Astrocyte (in vitro differentiated cells and primary cell): ENCODE results near the gene NACA2. TPM values are rescaled to one million over a fixed set of nuclear protein-coding genes. Genes with fewer than 3 reads are reported as not detected.

ENCODE experiments used
- DNase-seq: peaks from one replicate; pipeline ENCODE4 v3.0.0-alpha.2; 2010; ENCODE audit warnings: low read depth
- FAIRE-seq: peaks from 2 replicates; lab custom pipeline; 2011; peaks lifted over from hg19 to GRCh38; lab: Jason Lieb, UNC
- H2AFZ ChIP-seq: 2 replicates; pipeline ENCODE4 v1.6.0; 2012; ENCODE audit warnings: low read depth, low read length, inconsistent platforms
- H3K27ac ChIP-seq: 2 replicates; pipeline ENCODE4 v1.5.1; 2011; ENCODE audit warnings: low read depth, low read length, inconsistent platforms
- H3K27me3 ChIP-seq: 2 replicates; pipeline ENCODE4 v1.6.0; 2011; ENCODE audit warnings: low read length, inconsistent platforms; ENCODE audit not compliant: insufficient read depth
- H3K36me3 ChIP-seq: 2 replicates; pipeline ENCODE4 v1.5.1; 2011; ENCODE audit warnings: low read length, inconsistent platforms; ENCODE audit not compliant: insufficient read depth
- H3K4me1 ChIP-seq: 2 replicates; pipeline ENCODE4 v1.5.1; 2011; ENCODE audit warnings: low read length, inconsistent platforms; ENCODE audit not compliant: insufficient read depth
- H3K4me2 ChIP-seq: 2 replicates; pipeline ENCODE4 v1.6.0; 2012; ENCODE audit warnings: low read length, inconsistent platforms
- H3K4me3 ChIP-seq: 2 replicates; pipeline ENCODE4 v1.5.1; 2011; ENCODE audit warnings: low read depth, mild to moderate bottlenecking, low read length, inconsistent platforms; ENCODE audit not compliant: insufficient read depth
- H3K79me2 ChIP-seq: 2 replicates; pipeline ENCODE4 v1.6.0; 2012; ENCODE audit warnings: mild to moderate bottlenecking, low read length, inconsistent platforms; ENCODE audit not compliant: insufficient read depth
- H3K9ac ChIP-seq: 2 replicates; pipeline ENCODE4 v1.6.0; 2012; ENCODE audit warnings: mild to moderate bottlenecking, low read length, inconsistent platforms
- H3K9me3 ChIP-seq: 2 replicates; pipeline ENCODE4 v1.5.1; 2012; ENCODE audit warnings: low read depth, mild to moderate bottlenecking, low read length, inconsistent platforms; ENCODE audit not compliant: insufficient read depth
- H4K20me1 ChIP-seq: 2 replicates; pipeline ENCODE4 v1.6.0; 2012; ENCODE audit warnings: low read length, inconsistent platforms; ENCODE audit not compliant: insufficient read depth
- H3K27ac Mint-ChIP-seq: one replicate; pipeline ENCODE4 v1.8.0; 2021; ENCODE audit warnings: mild to moderate bottlenecking, mixed read lengths; ENCODE audit not compliant: unreplicated experiment
- H3K27me3 Mint-ChIP-seq: one replicate; pipeline ENCODE4 v1.8.0; 2021; ENCODE audit warnings: low read depth, mixed read lengths; ENCODE audit not compliant: unreplicated experiment
- H3K36me3 Mint-ChIP-seq: one replicate; pipeline ENCODE4 v1.8.0; 2021; ENCODE audit warnings: low read depth, mixed read lengths; ENCODE audit not compliant: unreplicated experiment
- H3K4me1 Mint-ChIP-seq: one replicate; pipeline ENCODE4 v1.8.0; 2021; ENCODE audit warnings: low read depth, mixed read lengths; ENCODE audit not compliant: unreplicated experiment
- H3K4me3 Mint-ChIP-seq: one replicate; pipeline ENCODE4 v1.8.0; 2021; ENCODE audit warnings: mild to moderate bottlenecking, moderate library complexity, mixed read lengths; ENCODE audit not compliant: unreplicated experiment
- H3K9me3 Mint-ChIP-seq: one replicate; pipeline ENCODE4 v1.8.0; 2021; ENCODE audit warnings: mild to moderate bottlenecking, mixed read lengths; ENCODE audit not compliant: unreplicated experiment
- CTCF ChIP-seq: IDR thresholded peaks from 2 replicates; pipeline ENCODE4 v1.5.1; 2011; ENCODE audit warnings: low read depth, mild to moderate bottlenecking, inconsistent platforms, low read length, moderate library complexity; ENCODE audit not compliant: insufficient read depth
- EZH2 ChIP-seq: IDR thresholded peaks from 2 replicates; pipeline ENCODE4 v1.6.1; 2012; ENCODE audit warnings: mild to moderate bottlenecking, low read length, inconsistent platforms; ENCODE audit not compliant: insufficient read depth
- total RNA-seq: library from RNA; stranded (reverse); gene quantifications from 2 replicates; pipeline ENCODE4 v1.2.1, GENCODE V29; 2021

The NACA2 gene
- total RNA-seq, 1 donor from 2014 or later, result not detected

- TF ChIP-seq EZH2 (no peak), CTCF (no peak)
Measured at GRCh38 chr17:61616783-61617182, 25.8 kb upstream of the NACA2 start.

GRCh38 chr17:61614219-61614618 lies 23.2 kb upstream of the NACA2 start:
- no peak overlapping the region for H3K4me3 ChIP-seq
- H3K27ac Mint-ChIP-seq, result no peak overlapping the region
- no peaks in the 10 kb centered on the region for H3K36me3 ChIP-seq
- no peak overlapping the region for H3K4me3 Mint-ChIP-seq
- H3K4me1 Mint-ChIP-seq, result peaks cover 7% of the 10 kb centered on the region
- no peaks in the 10 kb centered on the region for H3K27me3 ChIP-seq
- no peaks in the 10 kb centered on the region for H3K79me2 ChIP-seq
- no peak for FAIRE-seq
- no peaks in the 10 kb centered on the region for H4K20me1 ChIP-seq
- no peaks in the 10 kb centered on the region for H3K27me3 Mint-ChIP-seq
- H3K9me3 ChIP-seq, result no peaks in the 10 kb centered on the region
- H3K4me2 ChIP-seq, result no peak overlapping the region
- TF ChIP-seq CTCF, result no peak
- no peak for TF ChIP-seq EZH2
- no peaks in the 10 kb centered on the region for H3K9me3 Mint-ChIP-seq
- H3K27ac ChIP-seq, result no peak overlapping the region
- no peak overlapping the region for H3K9ac ChIP-seq
- H2AFZ ChIP-seq, result no peak overlapping the region
- H3K4me1 ChIP-seq, result no peaks in the 10 kb centered on the region
- no peaks in the 10 kb centered on the region for H3K36me3 Mint-ChIP-seq
- DNase-seq, result no peak

More at GRCh38 chr17:61616783-61617182, 25.8 kb upstream of the NACA2 start:
- Mint-ChIP-seq H3K36me3 (no peaks in the 10 kb centered on the region), H3K4me3 (no peak overlapping the region), H3K9me3 (peaks cover 4% of the 10 kb centered on the region), H3K27me3 (no peaks in the 10 kb centered on the region), H3K27ac (no peak overlapping the region), H3K4me1 (peaks cover 7% of the 10 kb centered on the region)
- DNase-seq (no peak), FAIRE-seq (no peak)
- H4K20me1 ChIP-seq, result no peaks in the 10 kb centered on the region
- H3K4me3 ChIP-seq, result no peak overlapping the region
- H3K27me3 ChIP-seq, result no peaks in the 10 kb centered on the region
- H3K36me3 ChIP-seq, result no peaks in the 10 kb centered on the region
- no peak overlapping the region for H3K4me2 ChIP-seq
- H2AFZ ChIP-seq, result no peak overlapping the region
- H3K27ac ChIP-seq, result no peak overlapping the region
- no peaks in the 10 kb centered on the region for H3K9me3 ChIP-seq
- no peaks in the 10 kb centered on the region for H3K4me1 ChIP-seq
- no peak overlapping the region for H3K9ac ChIP-seq
- H3K79me2 ChIP-seq, result no peaks in the 10 kb centered on the region

- Mint-ChIP-seq H3K4me1 (peaks cover 7% of the 10 kb centered on the region), H3K27ac (no peak overlapping the region), H3K4me3 (no peak overlapping the region), H3K27me3 (no peaks in the 10 kb centered on the region), H3K36me3 (no peaks in the 10 kb centered on the region), H3K9me3 (no peaks in the 10 kb centered on the region)
- no peak overlapping the region for H3K4me2 ChIP-seq
- H3K27me3 ChIP-seq, result no peaks in the 10 kb centered on the region
- H2AFZ ChIP-seq, result no peak overlapping the region
- no peaks in the 10 kb centered on the region for H3K9me3 ChIP-seq
- no peak overlapping the region for H3K27ac ChIP-seq
- no peak for FAIRE-seq
- H3K9ac ChIP-seq, result no peak overlapping the region
- no peak overlapping the region for H3K4me3 ChIP-seq
- no peak for DNase-seq
- no peaks in the 10 kb centered on the region for H3K4me1 ChIP-seq
- no peaks in the 10 kb centered on the region for H4K20me1 ChIP-seq
- no peaks in the 10 kb centered on the region for H3K79me2 ChIP-seq
- TF ChIP-seq CTCF (no peak), EZH2 (no peak)
- no peaks in the 10 kb centered on the region for H3K36me3 ChIP-seq
Measured at GRCh38 chr17:61611323-61611722, 20.3 kb upstream of the NACA2 start.
